Liver (tissue), 9 donors: ENCODE results near the gene ENPP3. TPM values are rescaled to one million over a fixed set of nuclear protein-coding genes. Genes with fewer than 3 reads are reported as not detected.

ENCODE experiments used
- DNase-seq: peaks from one replicate; pipeline ENCODE4 v3.0.0-alpha.2; 2017; ENCODE audit warnings: low spot score
- H3K27ac ChIP-seq, 2 donors: one replicate each; pipeline ENCODE4 v1.7.0; 2013; ENCODE audit warnings: inconsistent platforms in 2 of 2, low read length in 2 of 2, control low read depth in 1 of 2, low read depth in 1 of 2, mild to moderate bottlenecking in 1 of 2
- H3K27me3 ChIP-seq, 4 donors: one replicate each; pipeline versions ENCODE4 v1.6.1 to v1.7.0; 2013; ENCODE audit warnings: low read length in 3 of 4, inconsistent platforms in 1 of 4, mild to moderate bottlenecking in 1 of 4, moderate library complexity in 1 of 4; ENCODE audit not compliant: control insufficient read depth in 4 of 4, insufficient read depth in 4 of 4
- H3K36me3 ChIP-seq, 4 donors: one replicate each; pipeline versions ENCODE4 v1.6.1 to v1.7.0; 2013; ENCODE audit warnings: low read length in 3 of 4, mild to moderate bottlenecking in 3 of 4, low read depth in 1 of 4, moderate library complexity in 1 of 4; ENCODE audit not compliant: control insufficient read depth in 4 of 4, insufficient read depth in 3 of 4
- H3K4me1 ChIP-seq, 4 donors: one replicate each; pipeline versions ENCODE4 v1.6.1 to v1.7.0; 2013; ENCODE audit warnings: low read length in 3 of 4, mild to moderate bottlenecking in 3 of 4, moderate library complexity in 1 of 4; ENCODE audit not compliant: control insufficient read depth in 4 of 4, insufficient read depth in 4 of 4
- H3K4me3 ChIP-seq, 3 donors: one replicate each; pipeline versions ENCODE4 v1.6.1 to v1.7.0; 2013; ENCODE audit warnings: low read length in 3 of 3, control low read depth in 1 of 3, low read depth in 1 of 3, mild to moderate bottlenecking in 1 of 3
- H3K9ac ChIP-seq, 2 donors: one replicate each; pipeline ENCODE4 v1.7.0; 2013; ENCODE audit warnings: low read length in 2 of 2, mild to moderate bottlenecking in 2 of 2, moderate library complexity in 2 of 2, control low read depth in 1 of 2, low read depth in 1 of 2
- H3K9me3 ChIP-seq, 4 donors: one replicate each; pipeline versions ENCODE4 v1.6.1 to v1.7.0; 2013; ENCODE audit warnings: low read length in 3 of 4; ENCODE audit not compliant: control insufficient read depth in 4 of 4
- CTCF ChIP-seq: fragments of 150-350 bp; IDR thresholded peaks from 2 replicates; pipeline ENCODE4 v1.5.1; 2017; ENCODE audit warnings: improper control_type of control experiment, low read depth, low read length; ENCODE audit not compliant: missing input control
- EGR1 ChIP-seq, 2 donors: IDR thresholded peaks; 2 replicates each; pipeline ENCODE4 v1.6.1; 2016 to 2018; ENCODE audit warnings: antibody characterized with exemption in 2 of 2, low read depth in 2 of 2
- FOXA1 ChIP-seq: IDR thresholded peaks from 2 replicates; pipeline ENCODE4 v1.6.1; 2016; ENCODE audit warnings: antibody characterized with exemption
- FOXA2 ChIP-seq: IDR thresholded peaks from 2 replicates; pipeline ENCODE4 v1.6.1; 2016; ENCODE audit warnings: antibody characterized with exemption
- GABPA ChIP-seq, 2 donors: IDR thresholded peaks in 1 of 2; conservative IDR thresholded peaks in 1 of 2; 2 replicates each; pipeline ENCODE4 v1.6.1; 2016; ENCODE audit warnings: antibody characterized with exemption in 2 of 2, mild to moderate bottlenecking in 1 of 2, moderate library complexity in 1 of 2
- HNF4A ChIP-seq, 2 donors: conservative IDR thresholded peaks; 2 replicates each; pipeline ENCODE4 v1.6.1; 2016; ENCODE audit warnings: antibody characterized with exemption in 2 of 2, mild to moderate bottlenecking in 2 of 2
- HNF4G ChIP-seq: IDR thresholded peaks from 2 replicates; pipeline ENCODE4 v1.6.1; 2016; ENCODE audit warnings: antibody characterized with exemption
- JUND ChIP-seq, 2 donors: IDR thresholded peaks; 2 replicates each; pipeline ENCODE4 v1.6.1; 2016; ENCODE audit warnings: antibody characterized with exemption in 2 of 2
- NR2F2 ChIP-seq: IDR thresholded peaks from 2 replicates; pipeline ENCODE4 v1.6.1; 2016; ENCODE audit warnings: antibody characterized with exemption
- RAD21 ChIP-seq, 2 donors: IDR thresholded peaks; 2 replicates each; pipeline ENCODE4 v1.6.1; 2016; ENCODE audit warnings: antibody characterized with exemption in 2 of 2, mild to moderate bottlenecking in 2 of 2
- RXRA ChIP-seq, 2 donors: IDR thresholded peaks; 2 replicates each; pipeline ENCODE4 v1.6.1; 2017 to 2018; ENCODE audit warnings: antibody characterized with exemption in 2 of 2, mild to moderate bottlenecking in 1 of 2
- SP1 ChIP-seq: IDR thresholded peaks from 2 replicates; pipeline ENCODE4 v1.6.1; 2018; ENCODE audit warnings: antibody characterized with exemption, mild to moderate bottlenecking
- TAF1 ChIP-seq: conservative IDR thresholded peaks from 2 replicates; pipeline ENCODE4 v1.6.1; 2016; ENCODE audit warnings: antibody characterized with exemption, mild to moderate bottlenecking
- YY1 ChIP-seq: IDR thresholded peaks from 2 replicates; pipeline ENCODE4 v1.6.1; 2016; ENCODE audit warnings: antibody characterized with exemption, mild to moderate bottlenecking
- ZBTB33 ChIP-seq: IDR thresholded peaks from 2 replicates; pipeline ENCODE4 v1.6.1; 2016; ENCODE audit warnings: antibody characterized with exemption
- WGBS: extraction: QIAGEN DNeasy Blood & Tissue Kit; methylation state at CpG from one replicate; pipeline ENCODE4 v1.1.7; 2013; 5-methylcytosine and 5-hydroxymethylcytosine counted together
- polyA plus RNA-seq, 2 donors: library from polyadenylated mRNA; stranded (reverse) in 1 of 2; unstranded in 1 of 2; fragments of 200-250 nt in 1 of 2; fragments of >200 nt in 1 of 2; fragmentation: Nextera tagmentation in 1 of 2; extraction: Ambion mirVana in 1 of 2; gene quantifications; one replicate each; pipeline versions ENCODE4 v1.2.1 to v1.2.3, GENCODE V29; 2013 to 2015
- total RNA-seq, 2 donors: library from RNA; depleted of rRNA; stranded (reverse); fragments of >200 nt; gene quantifications; one replicate each; pipeline ENCODE4 v1.2.3, GENCODE V29; 2014
- TF ChIP-seq, protein P1 (sequence below): IDR thresholded peaks from 2 replicates; pipeline ENCODE4 v1.6.1; 2016; ENCODE audit warnings: antibody characterized with exemption, mild to moderate bottlenecking
- TF ChIP-seq, protein P2 (sequence below): IDR thresholded peaks from 2 replicates; pipeline ENCODE4 v1.6.1; 2016; ENCODE audit warnings: antibody characterized with exemption
- TF ChIP-seq, protein P3 (sequence below): IDR thresholded peaks from 2 replicates; pipeline ENCODE4 v1.6.1; 2016; ENCODE audit warnings: antibody characterized with exemption
- donor health status: healthy.
- donor health status: healthy.
- donor health status: healthy.
- donor health status: healthy.
- donor health status: healthy.

ENPP3 gene
- total and polyA plus RNA-seq, 4 donors, result 0.51 to 6.1 (median 1.1) TPM

DNA sequence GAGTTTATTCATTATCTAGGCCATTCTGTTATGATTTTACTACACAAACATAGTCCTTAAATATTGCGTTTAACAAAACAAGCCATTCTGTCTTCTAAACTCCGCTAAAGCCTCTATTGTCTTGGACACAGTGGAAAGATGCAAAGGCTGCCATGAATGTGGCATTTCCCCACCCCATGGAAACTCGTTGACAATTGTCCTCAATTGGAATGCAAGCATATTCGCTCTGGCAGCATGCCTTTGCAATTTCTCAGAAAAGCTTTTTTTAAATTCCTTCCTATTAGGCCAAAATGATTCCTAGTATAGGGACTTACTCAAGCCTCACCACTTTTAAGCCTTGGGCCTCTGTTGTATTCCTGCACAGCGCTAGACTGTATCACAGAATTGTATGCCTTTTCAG is 41.3 kb downstream of the ENPP3 start:
- TF ChIP-seq JUND (IDR thresholded peaks at IDR 0.05) (no peak), SP1 (no peak), GABPA (IDR thresholded peaks at IDR 0.05 in 1 of 2, conservative IDR thresholded peaks at IDR 0.05 in 1 of 2) (no peak), FOXA2 (no peak), EGR1 (IDR thresholded peaks at IDR 0.05; ENCODE audit: low read depth in 2 of 2) (no peak), HNF4A (conservative IDR thresholded peaks at IDR 0.05) (no peak), ZBTB33 (no peak), FOXA1 (no peak), RXRA (IDR thresholded peaks at IDR 0.05) (no peak), HNF4G (no peak), YY1 (no peak), NR2F2 (no peak), CTCF (no peak), RAD21 (IDR thresholded peaks at IDR 0.05) (no peak)
- TF ChIP-seq, protein P1, sequence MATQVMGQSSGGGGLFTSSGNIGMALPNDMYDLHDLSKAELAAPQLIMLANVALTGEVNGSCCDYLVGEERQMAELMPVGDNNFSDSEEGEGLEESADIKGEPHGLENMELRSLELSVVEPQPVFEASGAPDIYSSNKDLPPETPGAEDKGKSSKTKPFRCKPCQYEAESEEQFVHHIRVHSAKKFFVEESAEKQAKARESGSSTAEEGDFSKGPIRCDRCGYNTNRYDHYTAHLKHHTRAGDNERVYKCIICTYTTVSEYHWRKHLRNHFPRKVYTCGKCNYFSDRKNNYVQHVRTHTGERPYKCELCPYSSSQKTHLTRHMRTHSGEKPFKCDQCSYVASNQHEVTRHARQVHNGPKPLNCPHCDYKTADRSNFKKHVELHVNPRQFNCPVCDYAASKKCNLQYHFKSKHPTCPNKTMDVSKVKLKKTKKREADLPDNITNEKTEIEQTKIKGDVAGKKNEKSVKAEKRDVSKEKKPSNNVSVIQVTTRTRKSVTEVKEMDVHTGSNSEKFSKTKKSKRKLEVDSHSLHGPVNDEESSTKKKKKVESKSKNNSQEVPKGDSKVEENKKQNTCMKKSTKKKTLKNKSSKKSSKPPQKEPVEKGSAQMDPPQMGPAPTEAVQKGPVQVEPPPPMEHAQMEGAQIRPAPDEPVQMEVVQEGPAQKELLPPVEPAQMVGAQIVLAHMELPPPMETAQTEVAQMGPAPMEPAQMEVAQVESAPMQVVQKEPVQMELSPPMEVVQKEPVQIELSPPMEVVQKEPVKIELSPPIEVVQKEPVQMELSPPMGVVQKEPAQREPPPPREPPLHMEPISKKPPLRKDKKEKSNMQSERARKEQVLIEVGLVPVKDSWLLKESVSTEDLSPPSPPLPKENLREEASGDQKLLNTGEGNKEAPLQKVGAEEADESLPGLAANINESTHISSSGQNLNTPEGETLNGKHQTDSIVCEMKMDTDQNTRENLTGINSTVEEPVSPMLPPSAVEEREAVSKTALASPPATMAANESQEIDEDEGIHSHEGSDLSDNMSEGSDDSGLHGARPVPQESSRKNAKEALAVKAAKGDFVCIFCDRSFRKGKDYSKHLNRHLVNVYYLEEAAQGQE, result no peak
- TF ChIP-seq, protein P2, sequence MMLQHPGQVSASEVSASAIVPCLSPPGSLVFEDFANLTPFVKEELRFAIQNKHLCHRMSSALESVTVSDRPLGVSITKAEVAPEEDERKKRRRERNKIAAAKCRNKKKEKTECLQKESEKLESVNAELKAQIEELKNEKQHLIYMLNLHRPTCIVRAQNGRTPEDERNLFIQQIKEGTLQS, result no peak
- TF ChIP-seq, protein P3, sequence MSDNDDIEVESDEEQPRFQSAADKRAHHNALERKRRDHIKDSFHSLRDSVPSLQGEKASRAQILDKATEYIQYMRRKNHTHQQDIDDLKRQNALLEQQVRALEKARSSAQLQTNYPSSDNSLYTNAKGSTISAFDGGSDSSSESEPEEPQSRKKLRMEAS, result no peak
- Histone ChIP-seq H3K9ac (no peak overlapping the region), H3K9me3 (no peaks in the 10 kb centered on the region), H3K27me3 (no peaks in the 10 kb centered on the region), H3K27ac (no peak overlapping the region), H3K36me3 (no peaks in the 10 kb centered on the region), H3K4me1 (no peaks in the 10 kb centered on the region), H3K4me3 (no peak overlapping the region)
- DNase-seq, result no peak
- WGBS, result 90% methylated on average over 5 of the region's 5 CpGs

GRCh38 chr6:131680868-131681267 is 43.8 kb downstream of the ENPP3 start:
- H3K4me1 ChIP-seq, result no peaks in the 10 kb centered on the region
- no peak for DNase-seq
- H3K27ac ChIP-seq, result no peak overlapping the region
- no peak overlapping the region for H3K9ac ChIP-seq
- no peaks in the 10 kb centered on the region for H3K27me3 ChIP-seq
- no peak overlapping the region for H3K4me3 ChIP-seq
- peaks cover 0 to under 1% (median 0%) of the 10 kb centered on the region in 4 donors for H3K36me3 ChIP-seq
- 93% methylated on average over 2 of the region's 2 CpGs for WGBS
- H3K9me3 ChIP-seq, result no peaks in the 10 kb centered on the region
- TF ChIP-seq RAD21 (IDR thresholded peaks at IDR 0.05), result no peak
- TF ChIP-seq RXRA (IDR thresholded peaks at IDR 0.05), result no peak
- no peak for TF ChIP-seq SP1
- no peak for TF ChIP-seq YY1
- TF ChIP-seq, protein P3, result no peak
- TF ChIP-seq EGR1 (IDR thresholded peaks at IDR 0.05; ENCODE audit: low read depth in 2 of 2), result no peak
- no peak for TF ChIP-seq JUND (IDR thresholded peaks at IDR 0.05)
- TF ChIP-seq TAF1, result no peak
- no peak for TF ChIP-seq NR2F2
- TF ChIP-seq FOXA1, result no peak
- TF ChIP-seq FOXA2, result no peak
- no peak for TF ChIP-seq HNF4G
- TF ChIP-seq GABPA (IDR thresholded peaks at IDR 0.05 in 1 of 2, conservative IDR thresholded peaks at IDR 0.05 in 1 of 2), result no peak
- TF ChIP-seq, protein P1, result no peak
- TF ChIP-seq, protein P2, result no peak
